Stimulated activated CD4-positive, alpha-beta T cell treated with anti-CD3 and anti-CD28 coated beads, Interleukin-4, amount 100 ng/mL, for 24 hours (primary cell): ENCODE measurements around the gene TRPM2.
"Not testable (repeated sequence)": the region's sequence is repeated elsewhere in the genome, so short reads cannot be mapped to it uniquely, and the experiment has no call there.

Source experiments
- DNase-seq: peaks from one replicate; pipeline ENCODE4 v3.0.0-alpha.2; 2020

TRPM2 gene

DNA sequence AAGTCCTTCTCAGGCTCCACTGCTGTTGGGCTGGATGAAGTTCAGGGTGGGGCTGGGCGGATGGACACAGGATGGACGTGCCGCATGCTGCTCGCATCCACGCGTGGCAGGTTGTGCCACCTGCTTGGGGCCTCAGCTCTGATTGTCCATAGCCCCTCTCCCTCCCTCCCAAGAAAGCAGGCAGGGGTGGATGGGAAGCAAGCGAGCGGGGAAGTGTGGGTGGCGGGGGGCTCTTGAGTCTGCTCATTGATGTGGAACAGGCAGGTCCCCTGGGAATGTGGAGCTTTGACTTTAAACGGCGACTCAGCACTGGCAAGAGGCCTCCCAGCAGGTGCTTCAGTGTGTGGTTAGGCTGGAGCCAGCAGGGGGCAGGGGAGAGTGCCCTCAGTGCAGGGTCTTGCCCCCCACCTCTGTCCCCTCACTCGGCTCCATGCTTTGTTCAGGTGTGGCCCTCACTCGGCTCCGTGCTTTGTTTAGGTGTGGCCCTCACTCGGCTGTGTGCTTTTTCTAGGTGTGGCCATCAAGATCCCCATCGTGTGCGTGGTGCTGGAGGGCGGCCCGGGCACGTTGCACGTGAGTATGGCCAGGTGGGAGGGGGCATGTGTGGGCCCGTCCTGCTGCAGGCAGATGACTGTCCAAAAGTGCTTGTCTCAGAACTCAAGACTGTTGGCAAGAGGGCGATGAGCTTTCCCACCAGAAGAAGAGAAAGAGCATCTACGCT, 23.9 kb downstream of the TRPM2 start:
- DNase-seq = no peak

DNA sequence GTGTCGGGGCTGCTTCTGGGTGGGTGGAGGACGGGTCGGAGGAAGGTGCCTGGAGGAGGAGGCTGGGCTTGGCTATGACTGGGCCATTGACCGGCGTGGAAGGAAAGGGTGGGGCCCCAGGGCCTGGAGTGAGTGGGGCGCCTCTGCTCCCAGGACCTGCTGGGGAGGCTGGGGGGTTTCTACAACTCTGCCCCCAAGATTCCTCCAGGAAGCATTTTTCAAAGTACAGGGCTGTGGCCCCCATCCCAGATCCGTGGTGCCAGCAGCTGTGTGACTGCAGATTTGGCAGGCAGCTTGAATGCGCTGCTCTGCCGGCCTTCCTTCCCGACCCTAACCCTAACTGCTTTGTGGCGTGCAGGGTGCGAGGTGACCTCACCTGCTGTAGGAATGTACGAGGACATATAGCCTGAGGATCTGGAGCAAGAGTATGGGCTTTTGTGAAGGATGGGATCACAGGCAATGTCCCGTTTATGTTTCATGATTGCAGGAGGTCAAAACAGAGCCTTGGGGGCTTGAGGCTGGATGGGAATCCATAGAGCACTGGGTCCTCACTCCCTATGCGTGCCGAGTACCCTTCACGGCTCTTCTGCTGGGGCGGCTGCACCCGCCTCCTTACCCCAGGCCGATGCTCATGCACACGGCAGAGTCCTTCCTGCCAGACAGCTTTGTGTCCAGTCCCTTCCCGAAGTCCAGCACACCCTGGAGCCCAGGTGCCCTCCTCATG, 24.7 kb downstream of the TRPM2 start:
- DNase-seq = no peak

DNA sequence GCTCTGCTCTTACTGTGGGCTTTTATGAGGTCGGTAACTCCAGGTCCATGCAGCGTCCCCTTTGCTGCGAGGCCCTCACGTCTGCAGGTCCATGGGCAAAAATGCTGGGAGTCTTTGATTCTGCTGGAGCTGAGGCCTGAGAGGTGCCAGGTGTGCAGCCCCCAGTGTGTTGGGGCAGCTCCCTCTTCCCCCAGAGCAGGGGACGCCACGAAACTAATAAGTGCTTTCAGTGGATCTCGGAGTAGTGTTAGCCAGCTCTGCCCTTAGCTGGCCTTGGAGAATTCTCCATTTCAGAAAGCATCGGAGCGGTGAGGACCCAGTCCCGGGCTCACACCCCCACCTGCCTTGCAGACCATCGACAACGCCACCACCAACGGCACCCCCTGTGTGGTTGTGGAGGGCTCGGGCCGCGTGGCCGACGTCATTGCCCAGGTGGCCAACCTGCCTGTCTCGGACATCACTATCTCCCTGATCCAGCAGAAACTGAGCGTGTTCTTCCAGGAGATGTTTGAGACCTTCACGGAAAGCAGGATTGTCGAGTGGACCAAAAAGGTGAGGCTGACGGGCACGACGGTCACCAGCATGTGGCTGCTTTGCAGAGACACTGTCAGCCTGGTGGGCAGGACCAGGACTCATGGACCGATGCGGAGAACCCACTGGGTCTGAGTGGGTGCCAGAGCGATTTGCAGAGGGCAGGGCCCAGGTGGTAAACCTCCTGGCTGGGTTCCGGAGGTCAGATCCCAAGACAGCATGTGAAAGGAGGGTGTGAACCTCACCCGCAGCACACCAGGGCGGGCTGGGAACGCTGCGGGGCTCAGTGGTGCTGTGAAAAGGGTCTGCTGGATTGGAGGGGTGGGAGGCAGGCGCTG, 25.5 kb downstream of the TRPM2 start:
- no peak for DNase-seq

DNA sequence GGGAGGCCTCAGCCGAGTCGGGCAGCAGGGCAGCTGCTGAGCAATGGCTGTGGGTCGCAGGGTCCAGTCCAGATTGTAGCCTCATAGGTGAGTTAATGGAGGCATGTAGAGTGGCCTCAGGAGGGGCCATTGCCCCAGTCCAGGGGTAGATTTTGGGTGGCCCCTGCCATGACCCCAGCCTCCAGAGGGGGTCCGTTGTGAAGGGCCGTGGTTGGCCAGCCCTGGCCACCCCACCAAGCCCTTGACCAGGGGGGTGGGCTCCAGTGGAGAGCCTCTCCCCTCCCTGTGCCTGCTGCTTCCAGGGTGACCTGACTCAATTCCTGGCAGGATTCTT, 26.1 kb downstream of the TRPM2 start:
- DNase-seq = no peak

DNA sequence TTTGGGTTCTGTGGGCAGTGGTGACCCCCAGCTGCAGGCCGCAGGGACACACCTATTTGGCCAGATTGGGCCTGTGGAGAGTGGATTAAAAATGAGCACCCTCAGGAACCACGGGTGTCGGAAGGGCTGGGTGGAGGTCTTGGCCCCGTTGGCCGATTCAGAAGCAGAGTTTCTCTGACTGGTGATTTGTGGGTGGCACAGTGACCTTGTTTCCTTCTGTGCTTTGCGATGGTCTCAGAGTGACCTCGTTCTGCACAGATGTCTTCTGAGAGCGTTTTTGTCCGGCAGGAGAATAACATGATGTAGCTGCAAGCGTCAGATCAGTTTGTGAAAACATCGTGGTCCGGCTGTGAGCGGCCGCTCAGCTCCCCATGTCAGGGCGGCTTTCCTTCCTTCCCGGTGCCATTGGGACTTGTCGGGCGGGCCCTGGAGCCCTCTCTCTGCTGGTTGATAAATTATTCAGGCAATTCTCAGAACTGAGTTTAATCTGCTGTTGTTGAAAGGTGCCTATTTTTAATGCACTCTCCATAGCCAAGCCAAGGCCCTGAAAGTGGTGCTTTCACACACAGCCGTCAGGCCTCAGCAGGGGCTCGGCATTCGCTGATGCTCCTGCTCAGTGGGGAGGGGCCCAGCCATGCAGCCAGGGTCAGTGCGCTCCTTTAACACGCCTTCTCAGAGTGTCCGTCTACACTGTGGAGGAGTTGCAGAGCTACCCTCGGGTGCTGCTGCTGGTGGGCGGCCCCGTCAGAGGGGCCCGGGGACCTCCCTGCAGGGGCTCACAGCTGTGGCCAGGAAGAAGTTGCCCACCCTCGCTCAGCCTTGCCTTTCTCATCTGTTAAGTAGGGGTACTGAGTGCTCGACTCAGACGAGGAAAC, 26.8 kb downstream of the TRPM2 start:
- no peak for DNase-seq

DNA sequence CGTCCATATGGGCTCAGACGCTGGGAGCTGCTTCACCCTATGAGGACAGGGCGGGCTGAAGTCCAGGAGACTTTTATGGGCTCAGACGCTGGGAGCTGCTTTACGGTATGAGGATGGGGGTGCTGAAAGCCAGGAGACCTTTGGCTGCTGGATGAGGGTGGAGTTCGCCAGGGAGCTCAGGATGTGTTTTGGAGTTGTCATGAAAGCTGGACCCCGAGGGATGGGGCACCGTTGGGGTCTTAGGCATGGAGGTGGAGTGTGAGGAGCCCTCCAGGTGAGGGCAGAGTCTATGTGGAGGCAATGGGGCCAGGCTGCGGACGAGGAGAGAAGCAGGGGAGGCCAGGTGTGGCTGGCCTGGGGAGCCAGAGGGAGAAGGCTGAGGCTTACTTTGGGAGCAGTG, 27.5 kb downstream of the TRPM2 start:
- DNase-seq = no peak

DNA sequence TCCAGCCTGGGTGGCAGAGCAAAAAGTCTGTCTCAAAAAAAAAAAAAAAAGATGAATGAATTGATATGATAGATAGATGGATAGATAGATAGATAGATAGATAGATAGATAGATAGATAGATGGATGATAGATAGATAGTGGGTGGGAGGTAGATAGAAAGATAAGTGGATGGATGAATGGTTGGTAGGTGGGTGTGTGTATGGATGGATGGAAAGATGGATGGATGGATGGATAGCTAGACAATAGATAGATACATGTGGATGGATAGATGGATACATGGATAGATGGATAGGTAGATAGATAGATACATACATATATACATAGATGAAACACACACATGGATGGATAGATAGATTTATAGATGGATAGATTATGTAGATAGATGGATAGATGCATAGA, 28.5 kb downstream of the TRPM2 start:
- no peak for DNase-seq

DNA sequence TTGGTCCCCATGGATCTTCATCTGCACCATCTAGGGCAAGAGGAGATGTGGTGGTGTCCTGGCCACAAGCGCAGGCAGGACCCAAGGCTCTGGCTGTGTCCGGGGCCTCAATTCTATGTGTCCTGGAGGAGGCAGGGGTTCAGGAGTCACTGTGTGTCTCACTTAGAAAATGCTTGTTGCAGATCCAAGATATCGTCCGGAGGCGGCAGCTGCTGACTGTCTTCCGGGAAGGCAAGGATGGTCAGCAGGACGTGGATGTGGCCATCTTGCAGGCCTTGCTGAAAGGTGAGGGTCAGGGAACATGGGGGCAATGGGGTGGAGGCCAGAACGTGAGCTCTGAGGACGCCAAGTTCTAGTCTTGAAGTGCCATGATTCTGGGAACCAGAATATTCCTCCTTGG, 29.1 kb downstream of the TRPM2 start:
- DNase-seq = no peak

DNA sequence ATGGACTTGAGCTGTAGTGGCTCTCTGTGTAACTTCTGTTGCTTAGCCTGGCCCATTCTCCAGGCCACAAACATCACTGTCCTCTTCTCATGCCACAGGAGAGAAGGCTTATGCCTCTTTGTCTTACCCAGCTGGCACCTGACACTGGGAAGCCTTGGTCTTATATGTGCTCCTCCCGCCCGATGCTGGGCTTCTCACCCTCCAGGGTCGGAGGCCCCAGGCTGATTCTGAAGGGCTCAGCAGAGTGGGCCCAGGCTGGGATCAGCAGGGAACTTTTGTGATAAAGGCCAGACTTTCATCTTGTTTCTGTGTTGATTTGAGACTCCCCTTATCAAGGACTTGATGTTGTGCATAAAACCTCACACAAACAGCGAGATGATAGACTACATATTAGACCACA, 29.8 kb downstream of the TRPM2 start:
- no peak for DNase-seq

DNA sequence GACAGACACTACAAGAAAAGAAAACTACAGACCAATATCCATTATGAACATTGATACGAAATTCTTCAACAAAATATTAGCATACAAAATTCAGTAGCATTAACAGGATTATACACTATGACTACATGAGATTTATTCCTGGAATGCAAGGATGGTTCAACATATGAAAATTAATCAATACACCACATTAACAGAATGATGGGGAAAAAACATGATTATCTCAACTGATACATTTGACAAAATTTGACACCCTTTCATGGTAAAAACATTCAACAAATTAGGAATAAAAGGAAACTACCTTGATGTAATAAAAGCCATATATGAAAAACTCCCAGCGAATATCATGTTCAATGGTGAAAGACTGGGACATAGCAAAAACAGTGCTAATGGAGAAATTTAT, 31.5 kb downstream of the TRPM2 start:
- DNase-seq = no peak

DNA sequence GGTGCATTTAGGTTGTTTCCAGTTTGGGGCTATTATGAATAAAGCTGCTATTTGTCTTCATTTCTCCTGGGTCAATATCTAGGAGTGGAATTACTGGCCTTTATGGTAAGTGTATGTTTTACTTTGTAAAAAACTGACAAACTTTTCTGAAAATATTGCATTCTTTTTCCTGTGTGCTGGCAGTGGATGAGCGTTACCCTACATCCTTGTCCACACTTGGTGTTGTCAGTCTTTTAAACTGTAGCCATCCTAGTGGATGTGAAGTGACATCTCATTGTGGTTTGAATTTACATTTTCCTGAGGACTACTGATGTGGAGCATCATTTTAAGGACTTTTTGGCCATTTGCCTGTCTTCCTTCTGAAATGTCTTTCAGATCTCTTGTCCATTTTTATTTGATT, 35.9 kb downstream of the TRPM2 start:
- no peak for DNase-seq

DNA sequence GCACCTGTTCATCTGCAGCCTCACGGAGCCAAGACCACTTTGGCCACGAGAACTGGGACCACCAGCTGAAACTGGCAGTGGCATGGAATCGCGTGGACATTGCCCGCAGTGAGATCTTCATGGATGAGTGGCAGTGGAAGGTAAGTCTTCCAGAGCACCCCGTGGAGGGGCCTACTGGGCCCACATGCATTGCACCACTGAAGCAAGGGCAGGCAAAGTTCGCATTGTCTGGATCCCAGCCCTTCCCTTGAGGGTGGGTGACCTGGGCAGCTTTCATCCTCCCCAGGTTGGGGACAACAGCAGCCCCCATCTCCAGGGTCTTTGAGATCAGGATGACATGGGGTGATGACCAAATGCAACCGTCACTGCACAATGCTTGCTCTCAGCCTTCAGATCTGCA, 37.5 kb downstream of the TRPM2 start:
- no peak for DNase-seq

DNA sequence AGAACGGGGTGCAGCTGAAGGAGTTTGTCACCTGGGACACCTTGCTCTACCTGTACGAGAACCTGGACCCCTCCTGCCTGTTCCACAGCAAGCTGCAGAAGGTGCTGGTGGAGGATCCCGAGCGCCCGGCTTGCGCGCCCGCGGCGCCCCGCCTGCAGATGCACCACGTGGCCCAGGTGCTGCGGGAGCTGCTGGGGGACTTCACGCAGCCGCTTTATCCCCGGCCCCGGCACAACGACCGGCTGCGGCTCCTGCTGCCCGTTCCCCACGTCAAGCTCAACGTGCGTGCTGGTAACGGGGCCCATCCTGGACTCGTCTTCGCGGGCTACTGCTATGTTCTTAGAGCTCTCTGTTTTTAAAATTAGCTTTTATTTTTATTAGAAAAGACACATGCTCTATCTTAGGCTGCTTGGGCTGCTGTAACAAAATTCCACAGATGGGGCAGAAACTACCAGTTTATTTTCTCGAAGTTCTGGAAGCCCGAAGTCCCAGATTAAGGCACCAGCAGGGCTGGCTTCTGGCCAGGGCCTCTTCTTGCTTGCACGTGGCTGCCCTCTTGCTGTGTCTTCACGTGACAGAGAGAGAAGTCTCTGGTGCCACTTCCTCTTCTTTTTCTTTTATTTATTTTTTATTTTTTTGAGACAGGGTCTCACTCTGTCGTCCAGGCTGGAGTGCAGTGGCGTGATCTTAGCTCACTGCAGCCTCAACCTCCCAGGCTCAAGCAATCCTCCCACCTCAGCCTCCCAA, 38.1 kb downstream of the TRPM2 start:
- no peak for DNase-seq

DNA sequence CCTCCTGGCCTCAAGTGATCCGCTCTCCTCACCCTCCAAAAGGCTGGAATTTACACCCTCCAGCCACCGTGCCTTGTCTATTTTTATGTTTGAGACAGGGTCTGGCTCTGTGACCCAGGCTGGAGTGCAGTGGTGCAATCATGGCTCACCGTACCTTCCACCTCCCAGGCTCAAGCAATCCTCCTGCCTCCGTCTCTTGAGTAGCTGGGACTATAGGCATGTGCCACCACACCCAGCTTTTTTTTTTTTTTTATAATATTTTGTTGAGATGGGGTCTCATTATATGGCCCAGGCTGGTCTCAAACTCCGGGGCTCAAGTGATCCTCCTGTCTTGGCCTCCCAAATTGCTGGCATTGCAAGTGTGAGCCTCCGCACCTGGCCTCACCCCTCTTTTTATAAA, 38.8 kb downstream of the TRPM2 start:
- no peak for DNase-seq

DNA sequence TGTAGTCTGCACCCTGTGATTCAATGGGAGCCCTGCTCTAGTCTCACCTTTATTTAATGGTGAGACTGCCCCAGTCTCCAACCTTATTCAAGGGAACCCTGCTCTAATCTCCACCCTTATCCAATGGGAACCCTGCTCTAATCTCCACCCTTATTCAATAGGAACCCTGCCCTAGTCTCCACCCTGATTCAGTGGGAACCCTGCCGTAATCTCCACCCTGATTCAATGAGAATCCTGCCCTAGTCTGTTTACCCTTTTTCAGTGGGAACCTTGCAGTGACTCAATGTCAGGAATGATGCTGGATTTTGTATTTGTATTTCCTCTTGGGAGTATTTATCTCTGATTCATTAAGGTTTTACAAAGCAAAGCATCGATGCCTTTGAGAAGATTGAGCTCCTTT, 39.5 kb downstream of the TRPM2 start:
- no peak for DNase-seq

DNA sequence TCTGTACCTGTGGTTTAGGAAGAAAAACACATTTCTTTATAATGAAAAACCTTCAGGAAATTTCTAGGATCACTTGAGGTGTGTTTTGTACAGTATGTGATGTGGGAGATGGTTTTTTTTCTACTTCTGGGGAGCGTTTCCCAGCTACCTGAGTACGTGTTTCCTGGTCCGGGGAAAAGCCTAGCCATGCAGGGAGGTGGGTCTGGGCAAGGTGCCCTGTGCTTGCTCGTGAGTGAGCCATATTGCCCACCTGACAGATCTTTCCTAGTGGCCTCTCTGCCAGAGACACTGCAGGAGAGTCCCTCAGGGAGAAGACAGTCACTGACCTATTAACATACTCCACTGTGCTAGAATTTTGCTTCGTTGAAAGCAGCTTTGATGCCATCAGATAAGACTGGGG, 41.3 kb downstream of the TRPM2 start:
- DNase-seq = no peak

DNA sequence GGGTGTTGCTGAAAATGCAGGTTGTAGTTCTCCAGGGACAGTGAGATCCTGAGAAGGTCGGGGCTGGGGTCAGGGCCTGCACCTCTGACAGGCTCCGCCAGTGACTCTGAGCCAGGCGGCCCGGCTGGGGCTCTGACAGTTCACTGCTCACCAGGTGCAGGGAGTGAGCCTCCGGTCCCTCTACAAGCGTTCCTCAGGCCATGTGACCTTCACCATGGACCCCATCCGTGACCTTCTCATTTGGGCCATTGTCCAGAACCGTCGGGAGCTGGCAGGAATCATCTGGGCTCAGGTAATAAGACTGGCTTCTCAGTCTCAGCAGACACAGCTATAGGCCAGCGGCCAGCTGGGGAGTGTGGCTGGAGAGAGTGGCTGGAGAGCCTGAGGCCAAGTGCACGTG, 41.8 kb downstream of the TRPM2 start:
- DNase-seq = no peak

DNA sequence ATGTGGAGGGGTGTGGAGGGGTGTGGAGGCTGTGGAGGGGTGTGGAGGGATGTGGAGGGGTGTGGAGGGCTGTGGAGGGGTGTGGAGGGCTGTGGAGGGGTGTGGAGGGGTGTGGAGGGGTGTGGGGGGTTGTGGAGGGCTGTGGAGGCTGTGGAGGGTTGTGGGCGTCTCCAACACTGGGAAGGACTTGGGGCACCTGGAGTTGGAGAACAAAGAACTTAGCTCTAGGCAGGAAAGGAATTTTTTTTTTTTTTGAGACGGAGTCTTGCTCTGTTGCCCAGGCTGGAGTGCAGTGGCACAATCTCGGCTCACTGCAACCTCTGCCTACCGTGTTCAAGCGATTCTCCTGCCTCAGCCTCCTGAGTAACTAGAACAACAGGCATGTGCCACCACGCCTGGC, 43.4 kb downstream of the TRPM2 start:
- not testable (repeated sequence) for DNase-seq

DNA sequence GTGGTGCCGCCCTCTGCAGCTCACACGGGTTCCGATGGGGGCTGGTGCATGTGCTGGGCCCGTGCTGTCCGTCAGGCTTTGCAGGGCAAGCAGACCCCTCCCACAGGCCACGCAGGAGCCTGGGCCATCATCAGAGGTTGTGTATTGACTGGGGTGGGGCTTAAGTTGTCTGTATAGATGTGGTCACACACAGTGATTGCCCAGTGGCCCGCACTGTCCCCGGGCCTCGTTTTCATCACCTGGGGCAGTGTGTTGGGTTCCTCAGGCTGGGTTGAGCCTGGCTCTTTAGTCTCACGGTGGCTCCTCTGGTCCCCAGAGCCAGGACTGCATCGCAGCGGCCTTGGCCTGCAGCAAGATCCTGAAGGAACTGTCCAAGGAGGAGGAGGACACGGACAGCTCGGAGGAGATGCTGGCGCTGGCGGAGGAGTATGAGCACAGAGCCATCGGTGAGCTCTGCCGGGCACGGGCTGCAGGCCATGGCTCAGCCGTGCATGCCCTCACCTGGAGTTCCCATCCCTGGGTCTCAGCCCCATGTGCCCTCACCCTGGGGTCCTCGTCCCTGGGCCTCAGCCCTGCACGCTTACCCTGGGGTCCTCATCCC, 44.1 kb downstream of the TRPM2 start:
- DNase-seq = no peak

DNA sequence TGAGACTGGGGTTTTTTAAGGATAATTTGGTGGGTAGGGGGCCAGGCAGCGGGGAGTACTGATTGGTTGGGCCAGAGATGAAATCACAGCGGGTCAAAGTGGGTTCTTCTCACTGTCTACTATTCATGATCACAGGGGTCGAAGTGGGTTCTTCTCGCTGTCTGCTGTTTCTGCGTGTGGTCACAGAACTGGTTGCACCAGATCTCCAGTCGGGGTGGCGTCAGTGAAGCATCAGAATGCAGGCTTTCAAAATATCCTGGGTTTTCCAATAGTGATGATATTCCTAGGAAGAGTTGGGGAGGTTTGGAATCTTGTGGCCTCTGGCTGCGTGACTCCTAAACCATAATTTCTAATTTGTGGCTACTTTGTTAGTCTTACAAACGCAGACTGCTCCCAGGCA, 45.1 kb downstream of the TRPM2 start:
- no peak for DNase-seq

DNA sequence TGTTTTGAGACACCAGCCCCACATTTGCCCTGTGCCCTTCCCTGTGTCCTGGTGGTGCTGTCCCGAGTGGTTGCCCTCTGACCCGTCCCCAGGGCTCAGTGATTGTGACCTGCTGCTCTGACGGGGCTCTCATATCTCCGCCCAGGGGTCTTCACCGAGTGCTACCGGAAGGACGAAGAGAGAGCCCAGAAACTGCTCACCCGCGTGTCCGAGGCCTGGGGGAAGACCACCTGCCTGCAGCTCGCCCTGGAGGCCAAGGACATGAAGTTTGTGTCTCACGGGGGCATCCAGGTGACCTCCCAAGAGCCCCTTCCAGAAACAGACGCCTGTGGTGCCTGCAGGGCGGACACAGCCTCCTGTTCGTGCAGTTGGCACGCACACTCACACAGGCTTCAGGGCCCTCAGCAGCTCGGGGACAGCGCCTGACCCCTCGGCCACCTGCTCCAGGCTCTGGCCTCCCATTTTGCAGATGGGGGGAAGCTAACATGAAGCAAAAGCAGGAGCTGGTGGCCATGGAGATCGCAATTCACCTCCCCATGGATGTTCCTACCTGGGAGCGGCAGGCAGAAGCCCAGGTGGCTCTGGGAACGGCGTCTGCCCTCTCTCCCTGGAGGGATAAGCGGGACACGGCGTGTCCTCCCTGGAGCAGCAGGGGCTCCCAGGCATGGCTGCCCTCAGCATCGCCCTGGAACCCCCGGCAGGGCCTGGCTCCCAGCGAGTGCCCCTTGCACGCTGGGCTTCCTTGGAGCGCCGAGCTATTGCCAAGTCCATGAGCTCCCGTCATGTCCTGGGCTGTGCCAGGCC, 45.9 kb downstream of the TRPM2 start:
- no peak for DNase-seq
